CD4-positive, alpha-beta T cell treated with Interleukin-1 beta for 1 hour (primary cell): ENCODE data around the gene CAB39L.

Experiments
- DNase-seq, 2 donors: peaks; one replicate each; pipeline ENCODE4 v3.0.0-alpha.2; 2020 to 2022

The CAB39L gene

DNA sequence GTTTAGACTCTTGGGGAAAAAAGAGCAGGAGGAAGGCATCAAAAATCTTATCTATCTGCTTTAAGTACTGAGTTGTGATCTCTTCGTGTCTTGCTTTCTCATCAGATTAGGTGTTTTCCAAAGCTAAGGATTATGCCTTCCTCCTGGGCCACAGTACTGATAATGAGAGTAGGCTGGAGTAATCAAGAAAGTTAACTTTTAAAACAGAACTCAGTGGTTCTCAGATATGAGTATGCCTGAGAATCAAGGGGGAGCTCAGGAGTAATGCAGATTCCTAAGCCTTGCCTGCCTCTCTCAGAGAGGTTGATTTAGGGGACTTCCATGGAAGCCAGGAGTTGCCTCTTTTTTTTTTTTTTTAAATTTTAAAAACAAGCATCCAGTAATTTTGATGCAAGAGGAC is 172.6 kb downstream of the CAB39L start:
- no peak for DNase-seq

DNA sequence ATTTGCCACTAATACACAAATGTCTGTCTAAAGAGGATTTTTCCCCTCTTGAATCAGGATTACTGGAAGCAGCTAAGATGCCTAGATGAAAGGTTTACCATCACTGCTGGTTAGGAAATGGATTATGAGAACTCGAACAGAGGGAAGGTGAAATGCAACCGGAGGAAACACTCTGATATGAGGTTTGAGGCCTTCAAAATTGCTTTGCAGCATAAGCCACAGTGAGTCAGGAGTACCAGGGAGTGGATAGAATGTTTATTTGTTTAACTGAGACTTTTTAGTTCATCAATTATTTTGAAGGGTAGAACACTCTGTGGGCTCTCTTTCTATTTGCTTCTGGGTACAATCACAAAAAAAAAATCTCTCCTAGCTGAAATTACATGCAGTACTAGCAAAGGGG is 178.0 kb downstream of the CAB39L start:
- DNase-seq = no peak

DNA sequence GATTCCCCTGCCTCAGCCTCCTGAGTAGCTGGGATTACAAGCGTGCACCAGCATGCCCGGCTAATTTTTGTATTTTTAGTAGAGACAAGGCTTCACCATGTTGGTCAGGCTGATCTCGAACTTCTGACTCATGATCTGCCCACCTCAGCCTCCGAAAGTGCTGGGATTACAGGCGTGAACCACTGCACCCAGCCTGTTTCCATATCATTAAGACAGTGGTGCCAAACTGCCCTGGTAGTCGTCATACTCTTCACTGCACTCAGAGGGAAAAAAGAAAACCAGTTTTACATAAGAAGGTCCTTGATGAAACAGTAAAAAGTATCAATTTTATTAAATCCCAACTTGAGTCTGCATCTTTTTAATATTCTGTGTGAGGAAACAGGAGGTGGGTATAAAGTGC is 181.2 kb downstream of the CAB39L start:
- DNase-seq = no peak

DNA sequence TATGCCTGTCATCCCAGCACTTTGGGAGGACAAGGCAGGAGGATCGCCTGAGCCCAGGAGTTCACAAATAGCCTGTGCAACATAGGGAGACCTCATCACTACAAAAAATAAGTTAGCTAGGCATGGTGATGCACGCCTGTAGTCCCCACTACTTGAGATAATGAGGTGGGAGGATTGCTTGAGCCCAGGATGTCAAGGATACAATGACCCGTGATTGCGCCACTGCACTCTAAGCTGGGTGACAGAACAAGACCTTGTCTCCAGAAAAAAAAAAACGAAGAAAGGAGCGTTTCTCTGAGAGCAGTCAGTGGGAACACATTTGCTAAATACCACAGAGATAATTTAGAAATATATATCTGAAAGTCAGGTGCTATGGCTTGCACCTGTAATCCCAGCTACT is 184.3 kb downstream of the CAB39L start:
- no peak for DNase-seq
